RKO (cell line): ENCODE results near the gene NR2C2.
A peak's percentile ranks its signal among the peaks of the same experiment; 100 is the strongest.

Experiments
- DNase-seq: peaks from one replicate; pipeline ENCODE4 v3.0.0-alpha.2; 2016; ENCODE audit warnings: low spot score

The NR2C2 gene

DNA sequence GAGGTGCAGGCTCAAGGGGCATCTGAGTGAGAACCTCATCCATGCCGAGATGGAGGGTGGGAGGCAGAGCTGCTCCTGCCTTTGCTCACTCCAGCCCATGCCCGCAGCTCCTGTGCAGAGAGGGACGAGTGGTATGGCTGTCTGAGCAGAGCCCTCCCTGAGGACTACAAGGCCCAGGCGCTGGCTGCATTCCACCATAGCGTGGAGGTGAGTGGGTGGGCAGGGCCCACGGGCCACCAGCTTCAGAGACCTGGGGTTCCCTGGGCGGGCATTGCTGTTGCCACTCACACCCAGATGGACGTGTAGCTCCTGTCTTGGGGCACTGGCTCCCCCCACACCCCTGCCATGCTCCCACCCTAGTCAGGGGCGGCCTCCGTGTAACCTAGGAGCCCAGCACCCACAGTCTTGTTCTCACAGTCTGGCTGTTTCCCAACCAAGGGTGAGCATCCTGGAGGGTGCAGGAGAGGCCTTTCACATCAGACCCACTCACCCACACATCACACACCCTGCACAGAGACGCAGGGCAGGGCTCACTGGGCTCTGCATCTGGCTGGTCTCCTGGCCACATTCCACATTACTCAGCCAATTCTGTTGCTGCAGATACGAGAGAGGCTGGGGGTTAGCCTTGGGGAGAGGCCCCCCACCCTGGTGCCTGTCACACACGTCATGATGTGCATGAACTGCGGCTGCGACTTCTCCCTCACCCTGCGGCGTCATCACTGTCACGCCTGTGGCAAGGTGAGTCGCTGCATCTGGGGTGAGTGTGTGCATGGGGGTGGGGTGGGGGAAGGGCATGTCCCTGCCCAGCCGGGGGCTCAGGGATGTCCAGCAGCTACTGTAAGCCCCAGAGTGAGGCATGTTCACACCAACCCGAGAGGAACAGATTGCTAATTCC, 25.3 kb upstream of the NR2C2 start:
- DNase-seq = no peak

DNA sequence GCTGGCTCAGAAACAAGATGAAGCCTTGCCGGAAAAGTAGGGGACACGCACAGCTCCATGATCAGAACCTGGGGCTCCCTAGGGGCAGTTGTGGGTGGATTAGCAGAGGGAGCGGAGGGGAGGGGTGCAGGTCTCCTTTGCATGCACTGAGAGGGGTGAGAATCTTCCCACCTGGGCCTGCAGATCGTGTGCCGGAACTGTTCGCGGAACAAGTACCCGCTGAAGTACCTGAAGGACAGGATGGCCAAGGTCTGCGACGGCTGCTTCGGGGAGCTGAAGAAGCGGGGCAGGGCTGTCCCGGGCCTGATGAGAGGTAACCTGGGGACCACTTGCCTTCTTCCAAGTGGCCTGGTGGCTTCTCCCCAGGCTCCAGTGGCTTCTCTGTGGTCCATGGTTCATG, 24.5 kb upstream of the NR2C2 start:
- no peak for DNase-seq

GRCh38 chr3:14923476-14923875, 23.9 kb upstream of the NR2C2 start:
- no peak for DNase-seq

- peak; percentile 71 for DNase-seq
These were observed 21.4 kb upstream of the NR2C2 start for GRCh38 chr3:14925729-14926591.

DNA sequence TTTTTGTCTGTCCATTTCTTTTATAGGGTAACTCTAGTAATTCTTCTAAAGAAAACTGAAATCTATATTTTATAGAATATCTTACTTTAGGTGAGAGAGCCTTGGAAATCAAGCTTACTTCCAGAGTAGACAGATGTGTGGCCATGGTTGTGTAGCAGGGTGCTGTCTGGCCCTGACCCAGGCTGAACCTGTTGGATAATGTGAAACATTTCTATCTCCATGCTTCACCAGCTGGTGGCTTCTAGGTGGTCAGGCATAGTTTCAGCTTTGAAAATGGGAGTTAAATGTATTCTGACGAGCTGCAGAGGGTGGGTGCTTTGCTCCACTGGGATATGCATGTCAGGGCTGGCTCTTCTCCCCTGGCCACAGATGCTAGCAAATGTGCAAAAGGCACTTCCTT, 20.8 kb upstream of the NR2C2 start:
- DNase-seq = no peak

GRCh38 chr3:14927308-14927707, 20.1 kb upstream of the NR2C2 start:
- DNase-seq = no peak

DNA sequence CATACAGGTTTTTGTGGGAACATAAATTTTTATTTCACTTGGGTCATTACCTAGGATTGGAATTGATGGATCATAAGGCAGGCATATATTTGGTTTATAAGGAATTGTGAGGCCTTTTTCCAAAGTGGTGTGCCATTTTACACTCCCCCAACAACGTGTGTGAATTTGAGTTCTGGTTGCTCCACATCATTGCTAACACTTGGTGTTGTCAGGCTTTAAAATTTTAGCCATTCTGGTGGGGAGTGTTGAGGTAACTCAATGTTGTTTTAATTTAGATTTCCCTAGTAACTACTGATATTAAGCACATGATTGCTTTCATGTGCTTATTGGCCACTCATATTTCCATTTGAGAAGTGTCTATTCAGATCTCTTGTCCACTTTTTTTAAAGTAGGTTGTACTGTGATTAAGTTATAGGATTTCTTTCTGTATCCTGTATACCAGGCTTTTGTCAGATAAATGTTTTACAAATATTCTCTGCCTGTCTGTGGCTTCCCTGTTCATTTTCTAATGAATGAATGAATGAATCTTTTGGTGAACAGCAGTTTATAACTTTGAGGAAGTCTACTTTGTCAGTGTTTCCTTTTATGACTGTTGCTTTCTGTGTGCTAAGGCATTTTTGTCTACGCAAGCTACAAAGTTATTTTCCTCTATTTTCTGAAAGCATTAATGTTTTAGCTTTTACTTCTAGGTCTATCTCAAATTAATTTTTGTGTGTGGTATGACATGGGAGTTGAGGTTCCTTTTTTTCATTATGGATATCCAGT, 17.9 kb upstream of the NR2C2 start:
- DNase-seq = no peak

DNA sequence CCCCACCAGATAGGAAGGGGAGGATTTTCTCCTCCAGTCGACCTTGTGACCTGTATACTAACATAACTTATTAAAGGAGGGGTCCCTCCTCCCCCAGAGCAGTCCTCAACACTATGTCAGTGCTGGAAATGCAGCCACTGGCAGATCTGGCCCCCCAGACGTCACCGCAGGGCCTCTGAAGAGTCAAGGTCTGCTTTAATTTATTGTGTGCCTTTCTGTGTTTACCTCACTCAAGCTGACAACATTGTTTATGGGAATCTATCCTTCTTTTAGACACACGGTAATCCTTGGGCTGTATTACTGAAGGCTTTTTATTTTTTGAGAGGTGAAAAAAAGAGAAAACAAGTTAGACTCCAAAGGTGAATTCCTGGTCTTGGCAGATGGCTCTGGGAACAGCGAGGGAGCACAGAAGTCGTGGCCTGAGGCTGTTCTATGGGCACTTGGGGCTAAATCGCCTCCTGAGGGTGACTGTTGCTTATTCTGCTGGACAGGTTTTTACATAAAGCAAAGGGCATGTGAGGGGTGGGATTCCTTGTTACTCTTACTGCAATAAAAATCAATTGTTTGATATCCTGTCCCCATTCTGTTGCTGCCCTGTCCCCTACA, 13.5 kb upstream of the NR2C2 start:
- DNase-seq = no peak

- no peak for DNase-seq
These were observed 11.6 kb upstream of the NR2C2 start for GRCh38 chr3:14935592-14936345.

GRCh38 chr3:14938954-14939353, 8.4 kb upstream of the NR2C2 start:
- no peak for DNase-seq

- no peak for DNase-seq
These were observed 5.5 kb upstream of the NR2C2 start for GRCh38 chr3:14941871-14942270.

DNA sequence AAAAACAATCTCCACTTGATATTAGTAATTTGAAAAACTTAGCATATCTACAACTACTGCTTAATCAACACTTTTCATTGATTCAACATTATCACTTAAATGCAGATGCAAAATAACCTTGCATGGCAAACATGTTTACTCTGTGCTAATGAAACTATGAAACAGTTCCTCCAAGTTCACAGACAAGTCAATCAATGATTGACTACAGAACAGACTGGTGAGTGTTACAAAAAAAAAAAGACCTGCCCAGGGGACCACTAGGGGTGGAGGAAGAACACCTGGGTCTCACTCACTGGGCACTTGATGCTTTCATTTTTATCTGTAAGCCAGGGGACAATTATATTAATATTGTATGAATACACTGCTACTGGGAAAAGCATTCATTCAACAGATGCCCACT, 4.3 kb upstream of the NR2C2 start:
- DNase-seq = no peak

DNA sequence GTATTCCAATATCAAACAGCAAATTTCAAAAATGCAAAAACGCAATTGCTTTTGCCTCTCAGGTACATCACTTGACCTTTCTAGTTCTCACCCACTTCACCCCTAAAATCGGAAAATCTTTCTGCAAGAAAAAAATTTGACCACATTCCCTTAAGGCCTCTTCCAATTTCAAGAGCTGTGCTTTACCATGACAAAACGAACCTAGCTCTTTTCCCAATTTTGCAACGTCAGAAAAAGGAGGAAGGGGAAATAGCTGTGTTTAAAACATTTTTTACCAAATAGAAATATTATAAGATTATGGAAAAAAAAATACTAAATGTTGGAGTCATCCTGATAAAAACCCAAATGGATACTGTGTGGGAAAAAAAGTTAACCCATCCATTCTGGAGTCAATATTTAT, 1.1 kb upstream of the NR2C2 start:
- DNase-seq = no peak

GRCh38 chr3:14946739-14947099, 664 bp upstream of the NR2C2 start:
- no peak for DNase-seq

- DNase-seq = peak; percentile 95
These were observed 664 bp downstream of the NR2C2 start for GRCh38 chr3:14947886-14948608.

- DNase-seq = no peak
These were observed 1.2 kb downstream of the NR2C2 start for GRCh38 chr3:14948609-14949038.

- DNase-seq = peak; percentile 7
These were observed 1.7 kb downstream of the NR2C2 start for GRCh38 chr3:14949126-14949525.

GRCh38 chr3:14950274-14950673, 2.9 kb downstream of the NR2C2 start:
- DNase-seq = no peak

GRCh38 chr3:14957153-14957552, 9.8 kb downstream of the NR2C2 start:
- DNase-seq = no peak

DNA sequence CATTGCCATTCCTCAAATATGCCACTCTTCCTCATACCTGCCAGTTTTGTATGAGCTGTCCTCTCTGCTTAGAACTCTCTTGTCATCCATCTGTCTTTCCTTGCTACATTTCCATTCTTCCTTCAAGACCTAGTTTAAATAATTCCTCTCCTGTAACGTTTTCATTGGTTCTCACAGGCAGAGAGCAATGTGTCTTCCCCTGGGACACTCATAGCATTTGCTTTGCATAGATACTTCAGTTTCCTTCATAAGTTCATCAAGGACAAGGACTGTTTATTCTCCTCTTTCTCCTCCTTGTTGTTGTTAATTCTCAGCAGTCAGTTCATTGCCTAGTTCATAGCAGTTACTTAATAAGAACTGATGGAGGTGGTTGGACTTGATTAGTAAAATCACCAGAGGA, 10.5 kb downstream of the NR2C2 start:
- DNase-seq = no peak
